Measurements from ENCODE around the gene PAQR8.

The PAQR8 gene

GRCh38 chr6:52389264-52389625, 27.3 kb downstream of the PAQR8 start:
- Histone ChIP-seq H3K36me3 (replicated peaks; ENCODE audit: low read depth, low read length) (peaks cover 24% of the 10 kb centered on the region), H3K79me2 (ENCODE audit: low read length) (no peaks in the 10 kb centered on the region; the same call in 1 of the 2 replicates), H3K9ac (ENCODE audit: low read length) (peak overlapping the region; percentile 51; the same call in 1 of the 2 replicates), H3K4me1 (ENCODE audit: low read length) (peaks cover 52% of the 10 kb centered on the region), H3K9me3 (ENCODE audit: insufficient read depth, low read length) (no peaks in the 10 kb centered on the region), H3K27ac (ENCODE audit: low read length) (peak overlapping the region; percentile 60; the same call in 1 of the 2 replicates), H3K27me3 (ENCODE audit: low read depth, low read length) (no peaks in the 10 kb centered on the region), H2AFZ (ENCODE audit: low read depth, low read length) (no peak overlapping the region), H4K20me1 (ENCODE audit: insufficient read depth, low read length) (no peaks in the 10 kb centered on the region), H3K4me3 (ENCODE audit: low read length) (0 out of 2 replicates have a peak overlapping the region, but pooled peaks have one; percentile 65), H3K4me2 (ENCODE audit: low read length) (peak overlapping the region; percentile 78)
- TF ChIP-seq, protein P1, sequence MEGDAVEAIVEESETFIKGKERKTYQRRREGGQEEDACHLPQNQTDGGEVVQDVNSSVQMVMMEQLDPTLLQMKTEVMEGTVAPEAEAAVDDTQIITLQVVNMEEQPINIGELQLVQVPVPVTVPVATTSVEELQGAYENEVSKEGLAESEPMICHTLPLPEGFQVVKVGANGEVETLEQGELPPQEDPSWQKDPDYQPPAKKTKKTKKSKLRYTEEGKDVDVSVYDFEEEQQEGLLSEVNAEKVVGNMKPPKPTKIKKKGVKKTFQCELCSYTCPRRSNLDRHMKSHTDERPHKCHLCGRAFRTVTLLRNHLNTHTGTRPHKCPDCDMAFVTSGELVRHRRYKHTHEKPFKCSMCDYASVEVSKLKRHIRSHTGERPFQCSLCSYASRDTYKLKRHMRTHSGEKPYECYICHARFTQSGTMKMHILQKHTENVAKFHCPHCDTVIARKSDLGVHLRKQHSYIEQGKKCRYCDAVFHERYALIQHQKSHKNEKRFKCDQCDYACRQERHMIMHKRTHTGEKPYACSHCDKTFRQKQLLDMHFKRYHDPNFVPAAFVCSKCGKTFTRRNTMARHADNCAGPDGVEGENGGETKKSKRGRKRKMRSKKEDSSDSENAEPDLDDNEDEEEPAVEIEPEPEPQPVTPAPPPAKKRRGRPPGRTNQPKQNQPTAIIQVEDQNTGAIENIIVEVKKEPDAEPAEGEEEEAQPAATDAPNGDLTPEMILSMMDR (IDR thresholded peaks at IDR 0.05; ENCODE audit: low read depth, low read length), result no peak
- TF ChIP-seq EZH2phosphoT487 (IDR thresholded peaks at IDR 0.05; ENCODE audit: low read depth), result no peak

- TF ChIP-seq, protein P1 (IDR thresholded peaks at IDR 0.05; ENCODE audit: low read depth, low read length), result peak; percentile 27
- TF ChIP-seq EZH2phosphoT487 (IDR thresholded peaks at IDR 0.05; ENCODE audit: low read depth), result no peak
- no peak overlapping the region for H2AFZ ChIP-seq (ENCODE audit: low read depth, low read length)
- H3K27me3 ChIP-seq (ENCODE audit: low read depth, low read length), result no peaks in the 10 kb centered on the region
- peak overlapping the region; percentile 65 for H3K4me3 ChIP-seq (ENCODE audit: low read length)
- peak overlapping the region; percentile 51; the same call in 1 of the 2 replicates for H3K9ac ChIP-seq (ENCODE audit: low read length)
- H3K79me2 ChIP-seq (ENCODE audit: low read length), result no peaks in the 10 kb centered on the region; the same call in 1 of the 2 replicates
- no peaks in the 10 kb centered on the region for H4K20me1 ChIP-seq (ENCODE audit: insufficient read depth, low read length)
- H3K9me3 ChIP-seq (ENCODE audit: insufficient read depth, low read length), result no peaks in the 10 kb centered on the region
- H3K4me2 ChIP-seq (ENCODE audit: low read length), result peak overlapping the region; percentile 78
- peak overlapping the region; percentile 60 for H3K27ac ChIP-seq (ENCODE audit: low read length)
- H3K4me1 ChIP-seq (ENCODE audit: low read length), result peaks cover 52% of the 10 kb centered on the region
- peaks cover 19% of the 10 kb centered on the region for H3K36me3 ChIP-seq (replicated peaks; ENCODE audit: low read depth, low read length)
Measured at GRCh38 chr6:52389626-52390360, 27.8 kb downstream of the PAQR8 start.

- H3K4me3 ChIP-seq (ENCODE audit: low read length), result peak overlapping the region; percentile 65
- H2AFZ ChIP-seq (ENCODE audit: low read depth, low read length), result no peak overlapping the region
- H3K27ac ChIP-seq (ENCODE audit: low read length), result peak overlapping the region; percentile 60
- no peaks in the 10 kb centered on the region; the same call in 1 of the 2 replicates for H3K79me2 ChIP-seq (ENCODE audit: low read length)
- H3K4me1 ChIP-seq (ENCODE audit: low read length), result peaks cover 48% of the 10 kb centered on the region
- no peaks in the 10 kb centered on the region for H3K9me3 ChIP-seq (ENCODE audit: insufficient read depth, low read length)
- no peaks in the 10 kb centered on the region for H4K20me1 ChIP-seq (ENCODE audit: insufficient read depth, low read length)
- peaks cover 14% of the 10 kb centered on the region for H3K36me3 ChIP-seq (replicated peaks; ENCODE audit: low read depth, low read length)
- peak overlapping the region; percentile 51 for H3K9ac ChIP-seq (ENCODE audit: low read length)
- TF ChIP-seq EZH2phosphoT487 (IDR thresholded peaks at IDR 0.05; ENCODE audit: low read depth), result no peak
- TF ChIP-seq, protein P1 (IDR thresholded peaks at IDR 0.05; ENCODE audit: low read depth, low read length), result no peak
- no peaks in the 10 kb centered on the region for H3K27me3 ChIP-seq (ENCODE audit: low read depth, low read length)
- peak overlapping the region; percentile 78 for H3K4me2 ChIP-seq (ENCODE audit: low read length)
Measured at GRCh38 chr6:52390361-52390727, 28.4 kb downstream of the PAQR8 start.

GRCh38 chr6:52391599-52391998, 29.6 kb downstream of the PAQR8 start:
- H3K27me3 ChIP-seq (ENCODE audit: low read depth, low read length), result 0 out of 2 replicates have a peak, but pooled peaks cover 4% of the 10 kb centered on the region
- H3K9me3 ChIP-seq (ENCODE audit: insufficient read depth, low read length), result no peaks in the 10 kb centered on the region
- TF ChIP-seq, protein P1 (IDR thresholded peaks at IDR 0.05; ENCODE audit: low read depth, low read length), result no peak
- no peak for TF ChIP-seq EZH2phosphoT487 (IDR thresholded peaks at IDR 0.05; ENCODE audit: low read depth)
- peak overlapping the region; percentile 78; the same call in 1 of the 2 replicates for H3K4me2 ChIP-seq (ENCODE audit: low read length)
- peaks cover 14% of the 10 kb centered on the region for H3K36me3 ChIP-seq (replicated peaks; ENCODE audit: low read depth, low read length)
- H3K9ac ChIP-seq (ENCODE audit: low read length), result no peak overlapping the region
- H3K4me1 ChIP-seq (ENCODE audit: low read length), result peaks cover 50% of the 10 kb centered on the region
- 0 out of 2 replicates have a peak, but pooled peaks cover under 1% of the 10 kb centered on the region for H4K20me1 ChIP-seq (ENCODE audit: insufficient read depth, low read length)
- no peak overlapping the region for H3K27ac ChIP-seq (ENCODE audit: low read length)
- no peak overlapping the region for H2AFZ ChIP-seq (ENCODE audit: low read depth, low read length)
- H3K79me2 ChIP-seq (ENCODE audit: low read length), result no peaks in the 10 kb centered on the region; the same call in 1 of the 2 replicates
- no peak overlapping the region for H3K4me3 ChIP-seq (ENCODE audit: low read length)
